Cardiac fibroblast (primary cell): ENCODE data around the gene SHKBP1.

Source experiments
- DNase-seq, 2 donors: peaks; one replicate each; pipeline versions ENCODE4 v3.0.0 to v3.0.0-alpha.2; 2010; ENCODE audit warnings: low read depth in 2 of 2
- H3K4me3 ChIP-seq, 2 donors: replicated peaks in 1 of 2; 1 replicate in 1 of 2; 2 replicates in 1 of 2; pipeline ENCODE4 v1.5.1; 2011; ENCODE audit warnings: low read depth in 2 of 2, low read length in 2 of 2, mild to moderate bottlenecking in 2 of 2, moderate library complexity in 1 of 2
- CTCF ChIP-seq: IDR thresholded peaks from one replicate; pipeline ENCODE4 v1.5.1; 2011; ENCODE audit warnings: low read depth, mild to moderate bottlenecking, low read length, inconsistent platforms

Gene SHKBP1

DNA sequence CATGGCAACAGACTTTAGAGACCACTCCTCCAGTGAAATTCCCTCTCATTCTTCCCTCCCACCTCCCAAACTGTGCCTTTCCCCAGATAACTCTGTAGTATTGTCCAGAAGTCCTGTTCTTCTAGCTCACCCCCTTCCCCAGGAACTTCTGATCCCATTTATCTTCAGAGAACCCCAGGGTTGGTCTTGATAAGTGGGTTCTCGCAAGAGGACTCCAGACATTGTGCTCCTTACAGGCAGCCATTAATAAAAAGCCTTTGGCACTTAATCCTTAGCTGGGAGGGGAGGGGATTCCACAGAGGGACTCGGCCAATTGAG, 26.4 kb downstream of the SHKBP1 start:
- TF ChIP-seq CTCF: no peak
- no peak for DNase-seq
- peak overlapping the region; percentile 48 to 55 for H3K4me3 ChIP-seq

GRCh38 chr19:40603389-40604170, 26.9 kb downstream of the SHKBP1 start:
- no peak for TF ChIP-seq CTCF
- H3K4me3 ChIP-seq: peak overlapping the region; percentile 48 to 55
- DNase-seq: peak; percentile 97 to 98

GRCh38 chr19:40604171-40604646, 27.5 kb downstream of the SHKBP1 start:
- DNase-seq: no peak
- TF ChIP-seq CTCF: no peak

GRCh38 chr19:40604647-40605215, 28.1 kb downstream of the SHKBP1 start:
- TF ChIP-seq CTCF: no peak
- DNase-seq: no peak
- peak overlapping the region; percentile 34 for H3K4me3 ChIP-seq

More at GRCh38 chr19:40604171-40604646, 27.5 kb downstream of the SHKBP1 start:
- peak overlapping the region; percentile 28 to 55 for H3K4me3 ChIP-seq

- DNase-seq: peak; percentile 48 to 67
- no peak for TF ChIP-seq CTCF
- H3K4me3 ChIP-seq: peak overlapping the region; percentile 34
These were observed 28.7 kb downstream of the SHKBP1 start for GRCh38 chr19:40605216-40605971.

GRCh38 chr19:40607311-40608239, 30.9 kb downstream of the SHKBP1 start:
- DNase-seq: no peak
- TF ChIP-seq CTCF: no peak
- no peak overlapping the region for H3K4me3 ChIP-seq
